EL (cell line): ENCODE measurements around the gene KCTD16.

Source experiments
- DNase-seq: peaks from one replicate; pipeline ENCODE4 v3.0.0-alpha.2; 2016

The KCTD16 gene

DNA sequence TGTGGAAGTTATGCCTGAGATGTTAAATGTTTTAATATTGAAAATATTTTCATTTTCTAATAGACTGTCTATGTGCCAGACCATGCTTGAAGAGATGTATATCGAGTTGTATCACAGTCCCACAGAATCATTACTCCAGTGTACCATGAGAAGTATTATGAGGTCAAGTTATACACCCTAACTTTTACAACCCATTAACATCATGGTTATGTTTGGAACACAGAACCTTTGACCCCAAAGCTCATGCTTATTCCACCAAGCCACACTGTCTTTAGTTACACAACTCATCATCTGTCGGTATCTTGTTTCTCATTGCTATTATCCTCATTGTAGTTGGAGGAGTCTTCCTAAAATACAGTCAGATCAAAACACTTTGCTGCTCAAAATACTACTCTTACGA, 248.0 kb downstream of the KCTD16 start:
- no peak for DNase-seq

DNA sequence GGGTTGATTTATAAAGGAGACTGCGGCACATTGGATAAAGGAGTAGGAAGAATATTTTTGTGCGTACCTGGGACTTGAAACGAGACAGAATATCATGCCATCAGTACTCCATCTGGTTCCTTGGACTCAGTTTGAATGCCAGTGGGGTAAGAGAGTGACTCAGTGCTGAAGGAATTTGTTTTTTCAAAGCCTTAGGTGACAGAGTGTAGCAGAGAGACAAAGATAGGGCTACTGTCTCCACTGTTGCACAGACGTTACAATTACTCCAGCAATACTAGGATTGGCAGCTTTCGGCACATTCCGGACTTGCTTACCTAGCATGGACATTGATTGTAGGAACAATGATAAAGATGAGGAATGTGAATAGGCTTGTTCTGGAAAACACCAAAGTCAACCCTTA, 250.7 kb downstream of the KCTD16 start:
- DNase-seq = peak; percentile 62

DNA sequence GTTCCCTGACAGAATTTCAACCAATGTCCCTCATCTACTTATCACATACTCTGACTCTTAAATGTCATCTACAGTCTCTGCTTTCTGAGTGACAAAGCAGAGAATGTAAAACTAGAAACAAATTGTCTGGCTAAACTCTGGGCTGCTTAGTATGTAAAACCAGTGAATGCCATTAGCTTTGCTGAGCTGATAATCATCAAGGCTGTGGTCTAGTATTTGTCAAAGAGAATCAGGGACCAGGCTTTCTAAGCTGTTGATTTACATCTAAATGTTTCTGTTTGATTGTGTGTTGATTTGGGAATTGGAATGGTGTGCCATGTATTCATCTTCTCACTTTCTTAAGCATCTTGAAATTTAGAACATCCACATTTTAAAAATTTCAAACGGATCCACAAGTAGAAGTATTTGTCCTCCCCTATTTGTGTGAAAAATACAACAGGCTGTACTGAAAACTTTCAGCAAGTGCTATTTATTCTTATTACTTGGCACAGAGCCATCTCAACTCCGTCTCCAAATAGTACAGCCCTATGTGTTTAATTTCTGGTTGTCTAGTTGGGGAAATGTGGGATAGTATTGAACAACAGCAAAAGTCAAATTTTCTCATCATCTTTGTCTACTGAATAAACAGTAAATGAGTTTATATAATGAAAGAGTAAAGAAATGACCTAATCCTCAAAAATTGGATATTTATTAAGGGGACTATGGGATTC, 251.5 kb downstream of the KCTD16 start:
- peak; percentile 23 for DNase-seq

DNA sequence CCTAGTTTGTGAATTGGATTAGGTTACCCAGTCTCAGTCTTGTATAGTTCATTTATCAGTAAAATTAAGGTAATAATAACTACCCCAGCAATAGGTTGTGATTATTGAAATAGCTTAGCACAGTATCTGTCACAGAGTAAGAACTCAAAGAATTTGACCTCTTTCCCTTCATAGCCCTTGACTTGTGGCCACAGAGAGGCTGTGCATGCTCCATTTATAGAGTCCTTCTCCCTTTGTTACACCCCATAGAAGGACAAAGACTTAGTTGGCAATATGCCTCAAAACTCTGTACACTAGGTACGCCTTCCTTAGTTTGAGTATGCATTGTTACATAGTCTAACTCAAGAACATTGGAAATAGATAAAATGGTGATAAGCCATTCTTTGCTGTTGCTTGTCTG, 257.2 kb downstream of the KCTD16 start:
- peak; percentile 61 for DNase-seq

GRCh38 chr5:144428326-144428725, 257.7 kb downstream of the KCTD16 start:
- no peak for DNase-seq

GRCh38 chr5:144429405-144429804, 258.7 kb downstream of the KCTD16 start:
- DNase-seq = no peak

DNA sequence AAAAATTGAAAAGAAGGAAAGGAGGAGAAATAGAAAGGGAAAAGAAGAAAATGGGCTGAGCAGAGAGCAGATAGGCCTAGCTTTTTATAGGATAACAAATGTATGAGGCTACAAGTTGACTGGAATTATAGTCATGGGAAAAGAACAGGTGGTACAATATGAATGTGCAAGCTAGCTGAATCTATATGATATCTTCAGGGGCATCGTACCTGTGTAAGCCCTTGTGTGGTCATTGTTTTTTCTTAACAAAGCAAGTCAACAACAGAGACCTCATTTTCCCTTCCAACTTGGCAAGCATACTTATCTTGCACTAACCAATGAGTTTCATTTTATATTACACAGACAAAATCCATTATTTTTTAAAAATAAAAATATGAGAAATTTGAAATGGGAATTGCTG, 259.2 kb downstream of the KCTD16 start:
- no peak for DNase-seq

GRCh38 chr5:144433140-144433822, 262.6 kb downstream of the KCTD16 start:
- DNase-seq = no peak

DNA sequence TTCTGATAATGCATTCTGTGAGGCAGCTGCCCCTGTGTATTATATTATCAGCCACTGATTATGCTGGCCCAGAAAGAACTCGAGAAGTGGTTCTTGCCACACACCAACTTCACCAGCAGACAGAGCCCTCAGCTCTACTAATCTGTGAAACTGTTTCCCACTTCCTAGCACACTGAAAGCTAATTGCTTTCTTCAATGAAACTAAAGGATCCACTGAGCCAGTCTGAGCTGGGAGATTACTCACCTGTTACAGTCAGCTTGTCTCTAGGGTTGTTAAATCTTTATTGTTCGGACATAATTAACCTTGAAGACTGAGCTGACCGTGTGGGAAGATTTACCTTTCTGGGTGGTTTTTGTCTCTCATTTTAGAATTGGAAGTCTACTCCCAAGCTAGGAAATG, 263.2 kb downstream of the KCTD16 start:
- DNase-seq = no peak

- no peak for DNase-seq
Measured at GRCh38 chr5:144436007-144436406, 265.3 kb downstream of the KCTD16 start.

- DNase-seq = no peak
Measured at GRCh38 chr5:144438237-144438636, 267.6 kb downstream of the KCTD16 start.

- DNase-seq = no peak
Measured at GRCh38 chr5:144448457-144448856, 277.8 kb downstream of the KCTD16 start.

- DNase-seq = no peak
Measured at GRCh38 chr5:144451187-144451973, 280.7 kb downstream of the KCTD16 start.

GRCh38 chr5:144453753-144454152, 283.1 kb downstream of the KCTD16 start:
- peak; percentile 18 for DNase-seq

- no peak for DNase-seq
Measured at GRCh38 chr5:144457160-144457559, 286.5 kb downstream of the KCTD16 start.

DNA sequence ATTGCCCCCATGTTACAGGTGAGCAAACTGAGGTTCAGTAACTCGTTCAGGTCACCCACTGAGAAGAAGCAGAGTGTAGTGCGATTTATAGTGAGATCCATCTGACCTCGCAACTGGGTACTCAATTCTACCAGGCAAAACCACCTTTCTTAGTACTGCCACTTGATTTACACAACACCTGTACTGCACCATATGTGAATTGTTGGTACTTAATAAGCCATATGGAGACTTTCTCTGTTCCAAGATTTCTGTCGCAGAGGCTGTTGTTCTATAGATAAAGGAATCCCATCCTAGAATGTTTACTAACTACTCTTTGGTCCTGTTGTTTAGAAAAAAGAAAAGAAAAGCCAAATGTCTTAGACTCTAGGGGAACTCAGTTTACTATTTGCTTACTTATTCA, 287.5 kb downstream of the KCTD16 start:
- DNase-seq = no peak

GRCh38 chr5:144460600-144460999, 289.9 kb downstream of the KCTD16 start:
- DNase-seq = peak; percentile 11

GRCh38 chr5:144462577-144462976, 291.9 kb downstream of the KCTD16 start:
- DNase-seq = no peak

- DNase-seq = no peak
Measured at GRCh38 chr5:144463481-144464223, 293.0 kb downstream of the KCTD16 start.

GRCh38 chr5:144464306-144464705, 293.6 kb downstream of the KCTD16 start:
- DNase-seq = no peak

- no peak for DNase-seq
Measured at GRCh38 chr5:144465441-144465840, 294.8 kb downstream of the KCTD16 start.

- peak; percentile 69 for DNase-seq
Measured at GRCh38 chr5:144467792-144468191, 297.1 kb downstream of the KCTD16 start.

DNA sequence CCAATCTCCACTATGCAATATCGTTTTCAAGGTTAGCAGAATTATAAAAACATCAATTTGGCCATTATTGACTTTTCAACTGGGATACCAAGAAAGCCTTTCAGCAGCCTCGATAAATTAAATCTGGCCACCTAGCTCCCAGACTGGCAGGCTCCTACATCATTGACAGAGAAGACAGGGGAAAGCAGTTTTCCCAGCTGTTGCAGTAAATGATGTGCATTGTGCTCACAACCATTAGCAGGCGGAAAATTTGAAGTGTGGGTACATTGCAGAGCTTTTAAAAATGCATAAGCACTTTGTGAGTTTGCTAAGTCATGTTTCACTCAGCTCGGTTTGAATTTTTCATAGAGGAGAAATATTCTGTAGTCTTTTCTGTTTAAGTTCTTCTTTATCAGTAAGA, 297.9 kb downstream of the KCTD16 start:
- no peak for DNase-seq
